Astrocyte of the hippocampus (primary cell): ENCODE data around the gene GCFC2.
"Not testable (repeated sequence)": the region's sequence is repeated elsewhere in the genome, so short reads cannot be mapped to it uniquely, and the experiment has no call there.

ENCODE experiments used
- DNase-seq: peaks from one replicate; pipeline ENCODE4 v3.0.0; 2011; ENCODE audit warnings: low read depth, low spot score

GCFC2 gene

DNA sequence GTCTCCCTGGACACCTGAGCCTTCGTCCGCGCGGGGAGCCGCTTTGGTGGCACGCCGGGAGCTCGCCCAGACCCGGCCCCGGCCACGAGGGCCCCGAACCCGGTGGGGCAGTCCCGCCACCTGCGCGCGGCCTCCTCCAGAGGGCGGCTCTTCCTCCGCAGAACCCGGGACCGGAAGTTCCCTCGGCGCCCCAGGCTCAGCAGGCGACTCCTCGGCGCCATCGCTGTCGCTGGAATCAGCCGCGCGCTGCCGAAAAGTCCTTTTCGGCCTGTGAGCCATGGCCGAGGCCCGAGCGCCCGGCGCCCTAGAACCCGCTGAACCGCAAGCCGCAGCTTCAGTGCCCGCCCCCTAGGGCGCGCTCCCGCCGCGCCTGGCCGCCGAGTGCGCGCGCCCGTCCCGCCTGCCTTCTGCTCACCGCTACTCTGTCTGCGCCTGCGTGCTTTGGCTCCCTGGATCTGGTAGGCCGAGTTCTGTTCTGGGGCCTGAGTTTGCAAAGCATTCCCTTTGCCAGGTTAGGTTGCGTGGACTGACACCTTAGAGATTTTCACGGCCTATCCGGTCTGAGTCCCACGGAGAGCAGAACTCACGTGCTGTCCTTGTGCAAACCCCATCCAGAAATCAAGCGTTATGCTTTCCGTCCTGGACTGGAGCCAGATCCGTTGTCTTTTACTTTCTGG is at the start of gene GCFC2:
TSS of gene GCFC2 (minus strand) at position 339 of the 677 bp plus-strand sequence. CDS start at position 279, 60 bp downstream.
- DNase-seq = peak; percentile 95

DNA sequence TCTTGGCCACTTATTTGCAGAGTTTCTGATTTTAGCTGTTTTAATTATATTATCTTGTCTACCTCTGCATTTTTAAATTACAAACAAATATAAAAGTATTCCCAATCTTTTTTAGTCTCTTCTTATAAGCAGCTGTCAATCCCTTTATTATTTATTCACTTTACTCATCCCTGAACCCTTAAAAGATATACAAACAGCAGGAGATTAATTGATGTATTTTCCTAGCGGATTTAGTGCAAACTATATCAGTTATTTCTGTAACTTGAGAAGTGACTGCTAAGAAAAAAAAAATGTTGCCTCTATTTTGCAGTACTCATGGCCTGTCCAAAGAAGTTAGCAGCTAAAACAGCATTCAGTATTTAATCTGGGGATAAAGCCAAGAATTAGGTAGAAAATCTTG is 42.1 kb upstream of the GCFC2 start:
- DNase-seq = no peak

DNA sequence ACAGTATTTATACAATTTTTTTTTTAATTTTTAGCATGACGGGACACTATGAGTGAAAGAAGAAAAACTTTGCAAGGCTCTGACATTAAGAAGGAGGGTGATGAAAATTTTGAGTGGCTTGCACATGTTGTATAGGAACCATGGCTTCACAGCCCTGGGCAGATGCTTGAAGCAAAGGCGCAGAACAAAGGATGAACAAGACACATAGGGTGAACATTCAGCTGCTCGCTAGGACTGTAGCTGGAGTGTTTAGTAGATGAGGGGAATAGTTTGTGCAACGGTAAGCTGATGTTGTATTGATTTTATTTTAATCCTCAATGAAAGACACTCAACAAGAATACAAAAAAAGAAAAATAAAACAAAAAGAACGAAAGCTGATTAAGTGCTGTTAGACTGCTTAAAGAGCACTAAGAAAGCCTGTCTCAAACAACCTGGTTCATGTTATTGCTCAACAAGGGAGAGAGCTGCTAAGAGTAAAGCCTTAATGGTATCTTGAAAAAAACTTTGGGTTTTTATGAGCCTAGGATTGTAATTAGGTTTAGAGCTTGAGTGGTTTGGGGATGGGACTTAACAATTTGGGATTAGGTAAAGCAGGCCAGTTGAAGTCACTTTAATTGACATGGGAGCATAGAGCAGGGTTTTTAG is 41.2 kb upstream of the GCFC2 start:
- no peak for DNase-seq

DNA sequence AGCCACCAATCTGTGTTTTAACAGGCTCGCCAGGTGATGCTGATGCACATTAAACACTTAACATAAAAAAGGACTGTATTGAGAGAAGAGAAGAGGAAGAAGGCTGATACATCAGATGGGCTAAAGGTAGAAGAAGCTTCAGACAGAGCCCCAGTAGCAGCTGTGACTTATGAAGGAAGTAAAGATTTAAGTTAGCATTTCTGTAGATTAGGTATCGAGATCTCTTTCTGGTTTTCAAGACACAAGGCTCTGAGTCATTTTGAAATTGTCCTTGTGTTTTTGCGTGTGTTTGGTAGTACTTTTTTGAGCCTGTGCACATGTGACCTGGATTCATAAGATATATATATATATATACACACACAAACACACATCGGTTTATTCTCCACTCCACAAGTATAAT is 40.6 kb upstream of the GCFC2 start:
- DNase-seq = no peak

DNA sequence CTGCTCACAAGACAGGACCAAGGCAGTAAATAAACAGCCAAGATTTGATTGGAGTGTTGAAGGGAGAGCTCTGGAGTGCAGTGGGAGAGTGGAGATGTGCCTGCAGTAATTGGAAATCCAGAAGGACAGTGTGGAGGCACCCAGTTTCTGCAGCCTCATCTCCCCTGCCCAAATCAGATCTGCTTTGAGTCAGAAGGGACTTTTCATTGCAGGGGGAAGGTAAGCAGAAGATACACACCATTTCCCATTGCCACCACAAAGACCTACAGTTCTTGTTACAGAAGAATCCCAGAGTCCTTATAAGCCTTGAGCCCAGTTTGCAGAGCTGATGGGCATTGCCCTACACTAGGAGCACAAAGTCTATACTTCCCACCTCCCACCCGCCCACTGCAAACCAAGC is 27.2 kb upstream of the GCFC2 start:
- no peak for DNase-seq

DNA sequence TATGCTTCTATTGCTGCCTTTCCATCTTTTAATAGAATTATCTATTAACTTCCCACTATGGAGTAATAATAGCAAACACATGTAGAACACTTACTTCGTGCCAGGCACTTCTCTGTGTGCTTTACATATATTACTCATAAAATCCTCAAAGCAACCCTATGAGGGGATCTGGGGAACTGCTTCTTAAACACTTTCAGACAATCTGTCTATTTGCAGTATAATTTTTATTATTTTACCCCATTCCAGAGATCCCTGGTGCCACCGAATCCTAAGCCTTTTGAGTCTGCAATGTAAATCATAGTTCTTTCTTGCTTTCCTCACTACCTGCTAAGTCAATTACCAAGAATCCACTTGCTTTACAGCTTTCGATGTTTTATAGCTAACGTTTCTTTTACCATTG is 25.6 kb upstream of the GCFC2 start:
- no peak for DNase-seq

DNA sequence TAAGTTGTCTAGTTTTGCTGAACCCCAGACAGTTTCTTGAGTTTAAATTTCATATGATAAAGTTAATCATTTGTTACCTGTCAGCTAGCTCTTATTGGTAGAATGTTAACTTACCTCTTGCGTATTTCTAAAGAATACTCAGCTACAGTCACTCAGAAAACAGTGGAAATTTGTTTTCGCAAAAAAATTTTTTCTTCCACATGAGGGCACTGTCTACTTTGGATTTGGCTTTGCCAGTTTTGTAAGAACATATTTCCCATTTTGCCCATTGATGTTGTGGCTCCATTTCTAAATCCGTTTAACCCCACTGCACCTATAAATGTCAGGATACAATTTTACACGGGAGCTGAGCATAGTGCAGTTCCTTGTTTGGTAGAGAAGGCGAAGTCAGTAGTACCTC is 19.1 kb upstream of the GCFC2 start:
- DNase-seq = peak; percentile 35

DNA sequence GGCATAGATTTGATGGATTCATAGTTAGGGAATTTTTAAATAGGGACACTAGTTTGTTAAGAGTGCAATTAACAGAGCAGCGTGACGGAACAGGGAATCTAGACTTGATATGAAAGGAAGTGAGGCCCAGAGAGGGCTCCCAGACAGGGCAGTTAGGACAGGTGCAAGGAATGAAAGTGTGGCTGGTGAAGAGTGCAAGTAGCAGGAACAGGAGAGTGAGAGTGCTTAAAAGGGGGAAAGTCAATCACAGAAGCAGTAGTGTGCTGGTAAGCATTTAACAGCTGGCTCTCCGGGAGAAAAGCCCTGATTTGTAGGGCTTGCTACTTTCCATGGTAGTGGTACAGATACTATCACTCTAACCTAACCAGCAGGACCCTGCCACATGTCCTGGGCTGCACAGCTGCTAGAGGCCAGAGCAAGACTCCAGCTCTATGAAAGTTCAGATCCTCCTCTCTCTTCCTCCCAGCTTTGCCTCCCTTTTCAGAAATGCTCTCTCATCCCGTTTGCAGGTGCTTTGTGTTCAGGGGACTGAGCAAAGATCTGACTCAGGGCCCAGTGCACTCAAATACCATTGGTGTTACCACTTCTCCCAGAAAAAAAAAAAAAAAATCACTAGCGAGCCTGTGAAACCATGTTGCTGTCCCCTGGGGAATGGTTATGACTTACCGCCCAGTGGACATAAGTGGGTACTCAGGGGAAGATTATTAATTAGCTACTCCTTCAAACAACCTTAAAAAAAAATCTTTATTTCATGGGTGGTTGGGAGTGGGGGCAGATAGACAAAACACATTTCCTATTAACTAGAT is 18.1 kb upstream of the GCFC2 start:
- DNase-seq = no peak

DNA sequence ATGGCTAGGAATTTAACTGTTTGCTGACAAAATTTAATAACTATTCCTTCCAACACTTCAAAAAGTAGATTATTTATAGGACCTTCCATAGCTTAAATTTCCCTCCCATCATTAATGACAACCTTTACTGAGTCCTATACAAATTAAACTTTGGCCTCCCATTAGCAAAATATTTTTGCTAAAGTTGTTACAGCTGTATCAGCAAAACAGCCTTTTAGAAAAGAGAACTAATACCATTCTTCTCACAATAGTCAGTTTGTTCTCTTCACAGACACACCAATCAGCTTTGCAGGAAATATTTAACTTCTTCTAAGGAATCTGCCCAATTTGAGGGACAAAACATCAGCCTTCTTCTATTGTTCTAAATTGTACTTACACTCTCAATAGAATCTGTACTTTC is 12.0 kb upstream of the GCFC2 start:
- DNase-seq = no peak

DNA sequence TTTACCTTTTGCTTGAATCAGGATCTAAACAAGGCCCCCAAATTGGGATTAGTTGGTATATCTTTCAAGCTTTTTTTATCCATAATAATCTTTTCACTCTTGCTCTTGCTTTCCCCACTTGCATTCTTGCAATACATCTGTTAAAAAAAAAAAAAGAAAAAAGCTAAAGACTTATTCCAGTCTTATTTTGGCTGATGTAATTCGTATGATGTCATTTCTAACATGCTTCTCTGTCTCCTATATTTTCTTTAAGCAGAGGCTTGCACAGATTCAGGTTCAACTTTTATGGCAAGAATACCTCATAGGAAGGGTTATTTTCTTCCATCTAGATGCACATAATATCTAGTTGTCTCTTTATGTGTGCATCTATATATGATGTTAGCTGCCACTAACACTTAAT is 9.8 kb upstream of the GCFC2 start:
- no peak for DNase-seq

DNA sequence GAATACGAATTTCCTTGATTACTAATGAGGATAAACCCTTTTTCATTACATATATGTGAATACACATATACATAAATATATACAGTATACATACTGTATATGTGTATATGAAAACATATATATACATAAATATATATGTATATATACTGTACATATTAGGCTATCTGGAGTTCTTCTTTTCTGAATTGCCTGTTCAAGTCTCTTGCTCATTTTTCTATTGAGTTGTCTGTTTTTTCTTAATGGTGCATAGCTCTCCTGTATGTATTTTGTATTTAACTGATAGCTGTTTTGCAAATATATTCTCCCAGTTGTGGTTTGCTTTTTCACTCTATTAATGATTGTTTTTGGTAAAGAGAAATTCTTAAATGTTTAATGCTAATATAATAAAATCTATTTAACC is 8.9 kb upstream of the GCFC2 start:
- no peak for DNase-seq

DNA sequence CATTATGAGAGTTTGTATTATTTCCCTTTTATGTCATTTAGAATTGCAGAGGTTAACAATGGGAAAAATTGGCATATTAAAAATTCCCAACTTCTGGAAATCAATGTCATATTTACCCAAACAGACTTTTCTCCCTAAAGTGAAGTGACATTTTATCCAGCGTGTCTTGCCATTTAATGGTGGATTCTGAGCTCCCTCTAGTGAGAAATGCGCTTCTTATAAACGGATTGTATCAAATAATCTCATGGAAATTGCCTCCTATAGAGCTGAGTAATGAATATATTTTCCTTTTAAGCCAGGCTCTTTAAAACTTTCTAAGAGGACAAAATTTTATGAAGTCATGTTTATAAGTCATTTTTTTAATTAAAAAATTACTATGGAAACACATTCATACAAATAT is 5.7 kb upstream of the GCFC2 start:
- DNase-seq = no peak

DNA sequence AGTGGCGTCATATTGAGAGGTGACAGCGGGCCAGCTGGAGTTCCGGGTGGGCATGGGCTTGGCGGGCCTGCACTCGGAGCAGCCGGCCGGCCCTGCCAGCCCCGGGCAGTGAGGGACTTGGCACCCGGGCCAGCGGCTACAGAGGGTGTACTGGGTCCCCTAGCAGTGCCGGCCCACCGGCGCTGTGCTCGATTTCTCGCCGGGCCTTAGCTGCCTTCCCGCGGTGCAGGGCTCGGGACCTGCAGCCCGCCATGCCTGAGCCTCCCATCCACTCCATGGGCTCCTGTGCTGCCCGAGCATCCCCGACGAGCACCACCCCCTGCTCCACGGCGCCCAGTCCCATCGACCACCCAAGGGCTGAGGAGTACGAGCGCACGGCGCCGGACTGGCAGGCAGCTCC is 875 bp upstream of the GCFC2 start:
- DNase-seq = not testable (repeated sequence)

DNA sequence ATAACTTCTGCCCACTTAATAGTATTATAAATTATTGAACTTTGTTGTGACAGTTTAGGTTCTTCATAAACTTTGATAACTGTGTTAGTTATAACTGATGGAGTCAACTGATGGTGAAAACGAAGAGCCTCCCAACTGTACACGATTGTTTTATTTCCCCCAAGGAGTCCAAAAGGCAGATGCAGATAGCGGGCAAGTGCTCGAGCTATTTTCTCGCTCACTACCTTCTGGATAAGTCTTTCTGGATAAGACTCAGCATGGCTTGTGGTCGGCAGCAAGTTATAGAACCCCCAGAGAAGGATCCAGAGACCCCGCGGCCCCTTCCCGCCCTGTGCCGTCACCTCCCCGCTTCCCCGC is 517 bp downstream of the GCFC2 start:
- DNase-seq = no peak

DNA sequence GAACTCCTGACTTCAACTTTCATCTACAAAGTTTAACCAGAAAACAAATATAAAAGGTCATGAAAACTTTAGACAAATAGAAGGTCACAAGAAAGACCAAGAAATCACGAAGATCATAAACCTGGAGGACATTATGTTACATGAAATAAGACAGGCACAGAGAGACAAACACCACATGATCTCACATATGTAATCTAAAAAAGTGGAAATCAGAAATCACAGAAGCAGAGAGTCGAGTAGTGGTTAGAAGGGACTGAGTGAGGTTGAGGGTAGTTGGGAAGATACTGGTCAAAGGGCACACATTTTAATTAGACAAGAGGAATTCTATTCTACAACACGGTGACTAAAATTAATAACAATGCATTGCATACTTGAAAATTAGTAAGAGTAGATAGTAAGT is 1.4 kb downstream of the GCFC2 start:
- DNase-seq = no peak

DNA sequence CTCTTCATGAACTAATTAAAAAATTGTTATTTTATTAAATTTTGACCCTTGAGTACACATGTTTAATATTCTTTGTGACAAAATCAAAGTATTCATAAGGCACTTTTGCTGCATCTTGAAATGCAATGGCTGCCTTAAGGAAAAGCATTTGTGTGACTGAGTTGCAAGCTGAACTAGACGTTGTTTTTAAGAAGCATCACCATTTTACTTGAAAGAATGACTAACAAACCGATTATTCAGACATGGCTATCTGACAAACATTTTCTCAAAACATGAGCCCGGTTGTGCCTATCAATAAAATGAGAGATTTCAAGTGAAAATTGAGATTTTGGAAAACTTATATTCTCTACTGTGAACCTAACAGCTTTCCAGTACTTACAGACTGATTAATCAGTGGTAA is 2.8 kb downstream of the GCFC2 start:
- DNase-seq = no peak

DNA sequence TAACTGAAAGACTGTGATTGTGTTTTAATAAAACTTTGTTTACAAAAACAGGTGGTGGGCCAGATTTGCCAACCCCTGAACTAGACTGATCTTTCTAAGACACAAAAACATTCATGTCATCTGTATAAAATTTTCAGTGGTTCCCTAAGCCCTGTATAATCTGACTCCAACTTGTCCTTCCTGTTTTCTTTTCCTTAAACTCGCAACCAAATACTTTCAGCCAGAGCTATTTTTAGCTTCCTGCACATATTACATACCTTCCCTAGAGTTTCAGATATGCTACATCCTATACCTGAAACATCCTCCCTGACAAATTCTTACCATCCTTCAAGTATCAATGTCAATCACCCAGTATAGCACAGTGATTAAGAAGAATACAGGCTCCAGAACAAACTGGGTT is 4.8 kb downstream of the GCFC2 start:
- DNase-seq = no peak

DNA sequence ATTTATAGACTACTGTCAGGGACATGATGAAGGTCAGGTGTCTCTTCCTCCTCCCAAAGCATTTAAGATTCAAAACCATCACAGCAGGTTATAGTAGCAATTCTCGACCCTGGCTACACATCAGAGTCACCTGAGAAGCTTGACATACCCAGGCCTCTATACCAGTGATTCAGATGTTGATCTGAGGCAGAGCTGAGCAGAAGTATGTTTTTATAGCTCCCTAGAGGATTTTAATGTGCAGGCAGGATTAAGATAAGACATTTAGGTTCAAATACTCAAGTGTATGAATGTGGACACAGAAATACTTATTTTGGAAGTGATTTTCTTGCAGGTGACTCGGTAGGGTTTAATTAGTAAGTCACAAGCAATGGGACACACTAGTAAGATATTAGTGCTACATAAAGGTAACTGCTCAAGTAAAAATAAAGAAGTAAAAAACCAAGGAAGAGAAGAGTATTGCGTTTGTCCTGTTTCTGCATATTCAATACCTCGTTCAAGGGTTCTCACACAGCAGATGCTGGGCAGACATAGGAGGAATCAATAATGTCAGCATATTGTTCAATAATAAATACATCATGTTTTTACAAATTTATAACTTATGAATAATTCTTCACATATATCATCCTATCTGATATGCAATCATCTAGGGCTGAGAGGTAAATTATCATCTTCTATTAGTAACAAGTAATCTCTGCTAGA is 7.0 kb downstream of the GCFC2 start:
- DNase-seq = peak; percentile 31

DNA sequence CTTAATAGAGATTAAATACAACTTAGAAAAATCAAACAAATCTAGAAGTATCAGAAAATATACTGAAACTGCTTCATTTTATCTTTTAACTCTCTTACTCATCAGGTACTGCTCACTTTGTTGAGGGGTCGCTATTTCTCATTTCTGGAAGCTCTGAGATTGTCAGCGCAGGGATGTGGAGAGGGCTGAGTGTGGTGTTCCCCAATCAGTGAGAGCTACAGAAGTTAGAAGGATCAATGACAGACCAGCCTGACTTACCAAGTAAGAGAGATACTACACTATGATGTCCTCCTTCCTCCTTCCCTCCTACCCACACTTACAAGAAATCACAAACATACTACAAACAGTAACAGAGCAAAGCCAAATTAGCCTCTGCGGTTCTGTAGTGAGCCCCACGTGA is 8.1 kb downstream of the GCFC2 start:
- DNase-seq = no peak

DNA sequence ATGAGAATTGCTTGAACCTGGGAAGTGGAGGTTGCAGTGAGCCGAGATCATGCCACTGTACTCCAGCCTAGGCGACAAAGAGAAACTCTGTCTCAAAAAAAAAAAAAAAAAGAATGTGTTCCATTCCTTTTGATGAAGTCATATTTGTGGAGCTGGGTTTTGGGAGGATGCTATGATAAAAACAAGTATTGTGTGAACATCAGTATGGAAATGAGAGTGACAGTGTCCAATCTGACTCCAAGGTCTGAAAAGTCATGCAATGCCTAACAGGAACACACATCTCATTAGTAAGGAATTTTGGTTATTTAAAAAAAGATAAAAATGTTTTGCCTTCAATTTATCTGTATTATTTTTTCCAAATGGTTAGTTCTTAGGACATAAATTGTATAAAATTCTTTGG is 11.8 kb downstream of the GCFC2 start:
- peak; percentile 34 for DNase-seq

DNA sequence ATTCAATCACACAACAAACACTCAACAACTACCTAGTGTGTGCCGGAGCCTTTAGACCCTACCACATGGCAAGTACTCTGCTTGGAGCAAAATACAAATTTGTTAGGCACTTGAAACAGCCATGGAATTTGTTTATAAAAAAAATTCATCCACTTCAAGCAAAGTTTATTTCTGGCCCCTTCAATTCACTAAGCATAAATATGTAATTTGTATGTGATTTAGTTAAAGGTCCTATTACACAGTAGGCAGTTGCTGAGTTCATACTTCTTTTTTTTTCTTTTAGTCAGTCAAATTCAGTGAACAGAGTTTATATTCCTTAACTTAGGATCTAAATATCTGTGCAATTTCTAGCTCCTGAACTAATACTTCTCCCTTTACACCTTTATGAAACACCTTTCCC is 22.5 kb downstream of the GCFC2 start:
- DNase-seq = no peak

DNA sequence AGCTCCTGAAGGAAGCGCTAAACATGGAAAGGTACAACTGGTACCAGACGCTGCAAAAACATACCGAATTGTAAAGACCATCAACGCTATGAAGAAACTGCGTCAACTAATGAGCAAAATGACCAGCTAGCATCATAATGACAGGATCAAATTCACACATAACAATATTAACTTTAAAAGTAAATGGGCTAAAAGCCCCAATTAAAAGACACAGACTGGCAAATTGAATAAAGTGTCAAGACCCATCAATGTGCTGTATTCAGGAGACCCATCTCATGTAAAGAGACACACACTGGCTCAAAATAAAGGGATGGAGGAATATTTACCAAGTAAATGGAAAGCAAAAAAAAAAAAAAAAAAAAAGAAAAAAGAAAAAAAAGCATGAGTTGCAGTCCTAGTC is 27.3 kb downstream of the GCFC2 start:
- DNase-seq = not testable (repeated sequence)
